BLaER1 treated with 17β-estradiol and CSF1 and Interleukin-3, amounts not matched to agents 10 nM and 100 nM (cell line): ENCODE measurements around the gene IGFN1.

ENCODE experiments used
- H3K27ac ChIP-seq, 11 experiments: shearing (Covaris generic); formaldehyde crosslinking; 2 replicates each; pipeline ENCODE4 v1.8.1; 2022
- H3K27me3 ChIP-seq, 11 experiments: shearing (Covaris generic); formaldehyde crosslinking; 2 replicates each; pipeline ENCODE4 v1.8.1; 2022
- H3K36me3 ChIP-seq, 11 experiments: shearing (Covaris generic); formaldehyde crosslinking; 2 replicates each; pipeline ENCODE4 v1.8.1; 2022
- H3K4me1 ChIP-seq, 10 experiments: shearing (Covaris generic); formaldehyde crosslinking; 2 replicates each; pipeline ENCODE4 v1.8.1; 2022
- H3K4me2 ChIP-seq, 11 experiments: shearing (Covaris generic); formaldehyde crosslinking; 2 replicates each; pipeline ENCODE4 v1.8.1; 2022
- H3K4me3 ChIP-seq, 10 experiments: shearing (Covaris generic); formaldehyde crosslinking; 2 replicates each; pipeline ENCODE4 v1.8.1; 2022
- H3K9ac ChIP-seq, 11 experiments: shearing (Covaris generic); formaldehyde crosslinking; 2 replicates each; pipeline ENCODE4 v1.8.1; 2022
- H3K9me3 ChIP-seq, 11 experiments: shearing (Covaris generic); formaldehyde crosslinking; replicated peaks in 1 of 11; 2 replicates each; pipeline ENCODE4 v1.8.1; 2022
- H4K20me1 ChIP-seq, 11 experiments: shearing (Covaris generic); formaldehyde crosslinking; 2 replicates each; pipeline ENCODE4 v1.8.1; 2022
- Cebpa-rat ChIP-seq, 11 experiments: shearing (Covaris generic); IDR thresholded peaks; 2 replicates each; pipeline ENCODE4 v1.8.1; 2022

IGFN1 gene

GRCh38 chr1:201215531-201216357 is 25.1 kb downstream of the IGFN1 start:
- Histone ChIP-seq H3K4me3 (no peak overlapping the region), H3K27me3 (no peaks in the 10 kb centered on the region), H3K4me2 (peak overlapping the region in 9 of 11 experiments; percentile 43 to 81 (median 64); a peak in 18 of 22 replicates), H3K36me3 (no peaks in the 10 kb centered on the region), H3K27ac (peak overlapping the region in 6 of 11 experiments; percentile 22 to 62 (median 46); a peak in 9 of 22 replicates), H3K9me3 (no peaks in the 10 kb centered on the region), H4K20me1 (0 out of 22 replicates have a peak, but pooled peaks cover 0 to 4% (median 0%) of the 10 kb centered on the region in 11 experiments), H3K9ac (peak overlapping the region in 4 of 11 experiments; percentile 37 to 61 (median 49); a peak in 6 of 22 replicates), H3K4me1 (peaks cover 0 to 49% (median 29%) of the 10 kb centered on the region in 10 experiments; a peak in 16 of 20 replicates)
- TF ChIP-seq Cebpa-rat (IDR thresholded peaks at IDR 0.05) = no peak

DNA sequence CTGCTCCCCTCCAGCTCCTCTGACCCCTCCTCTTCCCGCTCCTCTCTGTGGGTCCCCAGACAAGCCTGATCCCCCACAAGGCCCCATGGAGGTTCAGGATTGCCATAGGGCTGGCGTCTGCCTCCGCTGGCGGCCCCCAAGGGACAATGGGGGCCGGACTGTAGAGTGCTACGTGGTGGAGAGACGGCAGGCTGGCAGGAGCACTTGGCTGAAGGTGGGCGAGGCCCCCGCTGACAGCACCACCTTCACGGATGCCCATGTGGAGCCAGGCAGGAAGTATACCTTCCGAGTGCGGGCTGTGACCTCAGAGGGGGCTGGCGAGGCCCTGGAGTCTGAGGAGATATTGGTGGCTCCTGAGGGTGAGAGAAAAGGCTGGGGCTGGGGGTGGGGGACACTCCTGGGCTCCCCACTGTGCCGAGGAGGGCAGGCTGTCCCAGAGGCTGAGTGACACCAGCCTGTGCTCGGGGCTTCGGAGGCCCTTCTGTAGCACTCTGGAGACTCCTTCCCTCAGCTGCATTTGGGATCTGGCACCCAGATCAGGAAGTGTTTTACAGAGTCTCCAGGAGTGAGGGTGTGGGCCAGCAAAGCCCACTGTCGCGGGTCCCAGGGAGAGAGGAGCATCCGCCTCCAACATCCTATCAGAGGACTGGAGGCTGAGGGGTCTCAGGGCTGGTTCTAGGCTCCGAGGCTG is 25.9 kb downstream of the IGFN1 start:
- H3K4me2 ChIP-seq = peak overlapping the region in 3 of 11 experiments; percentile 12 to 34 (median 28); a peak in 3 of 22 replicates
- H3K4me3 ChIP-seq = no peak overlapping the region
- H3K27ac ChIP-seq = peak overlapping the region in 2 of 11 experiments; percentile 11 to 12; a peak in 2 of 22 replicates
- H3K4me1 ChIP-seq = peaks cover 0 to 49% (median 29%) of the 10 kb centered on the region in 10 experiments; a peak in 16 of 20 replicates
- 0 out of 22 replicates have a peak, but pooled peaks cover 0 to 4% (median 0%) of the 10 kb centered on the region in 11 experiments for H4K20me1 ChIP-seq
- no peaks in the 10 kb centered on the region for H3K36me3 ChIP-seq
- no peak overlapping the region for H3K9ac ChIP-seq
- H3K9me3 ChIP-seq = no peaks in the 10 kb centered on the region
- no peaks in the 10 kb centered on the region for H3K27me3 ChIP-seq
- TF ChIP-seq Cebpa-rat (IDR thresholded peaks at IDR 0.05) = no peak

GRCh38 chr1:201217146-201217545 is 26.5 kb downstream of the IGFN1 start:
- H3K4me2 ChIP-seq = no peak overlapping the region
- peak overlapping the region in 2 of 11 experiments; percentile 11 to 12; a peak in 2 of 22 replicates for H3K27ac ChIP-seq
- H3K4me1 ChIP-seq = peaks cover 0 to 49% (median 30%) of the 10 kb centered on the region in 10 experiments; a peak in 16 of 20 replicates
- H3K36me3 ChIP-seq = no peaks in the 10 kb centered on the region
- no peaks in the 10 kb centered on the region for H3K27me3 ChIP-seq
- no peak for TF ChIP-seq Cebpa-rat (IDR thresholded peaks at IDR 0.05)
- H3K9me3 ChIP-seq = no peaks in the 10 kb centered on the region
- no peaks in the 10 kb centered on the region for H4K20me1 ChIP-seq
- no peak overlapping the region for H3K9ac ChIP-seq
- no peak overlapping the region for H3K4me3 ChIP-seq

DNA sequence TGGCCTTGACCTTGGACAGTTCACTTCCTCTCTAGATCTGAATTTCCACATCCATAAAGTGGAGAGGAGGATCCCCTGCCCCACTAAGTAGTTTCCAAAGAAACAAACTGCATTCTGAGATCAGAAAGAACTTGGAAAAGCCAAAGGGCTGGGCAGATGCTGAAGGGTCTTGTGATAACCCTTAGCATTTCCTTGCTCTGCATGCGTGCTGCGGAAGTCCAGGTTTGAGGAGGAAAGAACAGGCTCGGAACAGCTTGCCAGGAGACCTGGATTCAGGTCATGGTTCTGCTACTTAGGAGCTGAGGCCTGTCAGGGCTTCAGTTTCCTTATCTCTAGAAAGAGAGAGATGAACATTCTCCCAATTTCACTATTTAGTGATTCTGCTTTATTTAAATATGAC is 27.2 kb downstream of the IGFN1 start:
- Histone ChIP-seq H3K4me1 (peaks cover 0 to 53% (median 37%) of the 10 kb centered on the region in 10 experiments; a peak in 16 of 20 replicates), H3K36me3 (no peaks in the 10 kb centered on the region), H3K27me3 (no peaks in the 10 kb centered on the region), H3K9ac (no peak overlapping the region), H3K27ac (no peak overlapping the region), H3K9me3 (no peaks in the 10 kb centered on the region), H3K4me2 (no peak overlapping the region), H3K4me3 (no peak overlapping the region), H4K20me1 (no peaks in the 10 kb centered on the region; a peak in 1 of 22 replicates)
- no peak for TF ChIP-seq Cebpa-rat (IDR thresholded peaks at IDR 0.05)

DNA sequence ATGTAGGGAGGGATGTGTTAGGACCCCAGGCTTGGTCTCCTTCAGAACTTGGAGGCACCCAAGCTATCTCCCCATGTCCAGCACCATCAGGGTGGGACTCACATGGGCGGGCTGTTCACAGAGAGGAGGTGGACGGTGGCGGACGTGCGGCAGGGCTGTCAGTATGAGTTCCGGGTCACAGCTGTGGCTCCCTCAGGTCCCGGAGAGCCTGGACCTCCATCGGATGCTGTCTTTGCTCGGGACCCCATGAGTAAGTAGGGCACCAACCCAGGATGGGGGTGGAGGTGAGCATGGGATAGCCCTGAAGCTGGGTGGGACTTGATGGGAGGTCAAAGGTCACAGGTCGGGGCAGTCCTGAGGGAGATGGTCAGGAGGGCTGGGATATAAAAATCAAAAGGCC is 27.8 kb downstream of the IGFN1 start:
- H3K27ac ChIP-seq = no peak overlapping the region
- H3K9me3 ChIP-seq = no peaks in the 10 kb centered on the region
- peaks cover 0 to 58% (median 43%) of the 10 kb centered on the region in 10 experiments; a peak in 16 of 20 replicates for H3K4me1 ChIP-seq
- H3K36me3 ChIP-seq = no peaks in the 10 kb centered on the region
- no peak for TF ChIP-seq Cebpa-rat (IDR thresholded peaks at IDR 0.05)
- no peak overlapping the region for H3K4me3 ChIP-seq
- no peak overlapping the region for H3K4me2 ChIP-seq
- H3K9ac ChIP-seq = no peak overlapping the region
- no peaks in the 10 kb centered on the region; a peak in 1 of 22 replicates for H4K20me1 ChIP-seq
- no peaks in the 10 kb centered on the region for H3K27me3 ChIP-seq

DNA sequence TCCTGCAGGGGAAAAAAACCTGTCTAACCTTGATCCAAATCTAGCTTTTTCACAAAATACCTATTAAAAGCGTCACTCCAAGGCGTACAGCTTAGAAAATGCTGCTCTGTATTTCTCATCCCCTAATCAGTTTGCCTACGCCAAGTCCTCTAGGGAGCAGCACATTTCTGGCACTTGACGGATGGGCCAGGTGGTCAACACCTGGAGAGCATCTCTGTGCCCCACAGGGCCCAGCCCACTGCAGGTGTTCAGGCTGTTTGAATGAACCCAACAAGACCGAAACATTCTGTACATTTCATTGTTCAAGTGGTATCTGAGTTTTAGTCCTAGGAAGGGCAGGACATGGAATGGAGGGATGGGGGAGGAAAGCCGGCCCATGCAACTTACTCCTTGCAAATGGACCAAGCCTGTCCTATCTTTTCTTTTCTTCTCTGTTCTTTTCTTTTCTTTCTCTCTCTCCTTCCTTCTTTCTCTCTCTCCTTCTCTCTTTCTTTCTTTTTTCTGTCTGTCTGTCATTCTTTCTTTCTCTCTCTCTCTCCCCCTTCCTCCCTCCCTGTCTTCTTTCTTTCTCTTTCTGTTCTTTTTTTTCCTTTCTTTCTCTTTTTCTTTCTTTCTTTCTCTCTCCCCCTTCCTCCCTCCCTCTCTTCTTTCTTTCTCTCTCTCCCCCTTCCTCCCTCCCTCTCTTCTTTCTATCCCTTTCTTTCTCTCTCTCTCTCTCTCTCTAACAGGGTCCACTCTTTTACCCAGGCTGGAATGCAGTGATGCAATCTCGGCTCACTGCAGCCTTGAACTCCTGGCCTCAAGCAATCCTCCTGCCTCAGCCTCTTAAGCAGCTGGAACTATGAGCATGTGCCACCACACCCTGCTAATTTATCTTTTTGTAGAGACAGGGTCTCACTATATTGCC is 29.1 kb downstream of the IGFN1 start:
- Histone ChIP-seq H3K9me3 (no peaks in the 10 kb centered on the region), H4K20me1 (no peaks in the 10 kb centered on the region; a peak in 1 of 22 replicates), H3K27ac (no peak overlapping the region), H3K4me3 (no peak overlapping the region), H3K36me3 (no peaks in the 10 kb centered on the region), H3K27me3 (no peaks in the 10 kb centered on the region), H3K4me2 (peak overlapping the region in 8 of 11 experiments; percentile 18 to 76 (median 46); a peak in 13 of 22 replicates), H3K9ac (no peak overlapping the region), H3K4me1 (peaks cover 5 to 68% (median 56%) of the 10 kb centered on the region in 10 experiments)
- no peak for TF ChIP-seq Cebpa-rat (IDR thresholded peaks at IDR 0.05)

DNA sequence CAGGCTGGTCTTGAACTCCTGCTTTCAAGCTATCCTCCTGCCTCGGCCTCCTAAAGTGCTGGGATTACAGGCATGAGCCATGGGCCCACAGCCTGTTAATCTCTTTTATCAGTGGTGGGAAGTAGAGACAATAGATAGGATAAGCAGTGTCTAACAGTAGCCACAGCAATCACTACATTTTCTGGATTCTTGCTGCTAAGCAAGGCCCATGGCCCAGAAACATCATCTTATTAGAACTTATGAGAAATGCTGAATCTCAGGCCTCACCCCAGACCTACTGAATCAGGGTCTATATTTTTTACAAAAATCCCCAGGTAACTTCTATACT is 29.7 kb downstream of the IGFN1 start:
- Histone ChIP-seq H3K9me3 (no peaks in the 10 kb centered on the region), H3K36me3 (no peaks in the 10 kb centered on the region), H3K27ac (no peak overlapping the region), H3K4me2 (no peak overlapping the region), H3K4me1 (peaks cover 11 to 68% (median 56%) of the 10 kb centered on the region in 10 experiments), H3K4me3 (no peak overlapping the region), H4K20me1 (no peaks in the 10 kb centered on the region; a peak in 1 of 22 replicates), H3K9ac (no peak overlapping the region), H3K27me3 (peaks cover 0 to 4% (median 0%) of the 10 kb centered on the region in 11 experiments; a peak in 3 of 22 replicates)
- TF ChIP-seq Cebpa-rat (IDR thresholded peaks at IDR 0.05) = no peak

GRCh38 chr1:201221201-201221846 is 30.7 kb downstream of the IGFN1 start:
- Histone ChIP-seq H3K9ac (no peak overlapping the region), H3K9me3 (no peaks in the 10 kb centered on the region), H3K4me3 (no peak overlapping the region), H3K4me2 (no peak overlapping the region), H3K27ac (peak overlapping the region in 2 of 11 experiments; percentile 14 to 94; a peak in 4 of 22 replicates), H3K36me3 (no peaks in the 10 kb centered on the region), H4K20me1 (no peaks in the 10 kb centered on the region; a peak in 1 of 22 replicates), H3K27me3 (peaks cover 0 to 14% (median 0%) of the 10 kb centered on the region in 11 experiments; a peak in 5 of 22 replicates), H3K4me1 (peaks cover 21 to 69% (median 58%) of the 10 kb centered on the region in 10 experiments)
- TF ChIP-seq Cebpa-rat (IDR thresholded peaks at IDR 0.05) = no peak
